Stimulated activated CD8-positive, alpha-beta memory T cell treated with anti-CD3 and anti-CD28 coated beads, Interleukin-4, amount 100 ng/mL, for 4 hours (primary cell): Measurements from ENCODE around the gene LAMA2.

Experiments used
- DNase-seq, 2 donors: peaks; one replicate each; pipeline ENCODE4 v3.0.0-alpha.2; 2020; ENCODE audit warnings: low read depth in 2 of 2, low spot score in 1 of 2

LAMA2 gene

GRCh38 chr6:129486327-129486726 lies 603.4 kb downstream of the LAMA2 start:
- DNase-seq = no peak

GRCh38 chr6:129488313-129488712 lies 605.4 kb downstream of the LAMA2 start:
- no peak for DNase-seq

GRCh38 chr6:129489215-129489765 lies 606.4 kb downstream of the LAMA2 start:
- DNase-seq = no peak

GRCh38 chr6:129490521-129491255 lies 607.8 kb downstream of the LAMA2 start:
- peak; percentile 36 to 61 for DNase-seq

GRCh38 chr6:129491436-129491835 lies 608.5 kb downstream of the LAMA2 start:
- no peak for DNase-seq

GRCh38 chr6:129492260-129492659 lies 609.3 kb downstream of the LAMA2 start:
- no peak for DNase-seq

GRCh38 chr6:129493354-129493902 lies 610.5 kb downstream of the LAMA2 start:
- no peak for DNase-seq

- no peak for DNase-seq
These were observed 611.2 kb downstream of the LAMA2 start for GRCh38 chr6:129494099-129494498.

- DNase-seq = no peak
These were observed 611.6 kb downstream of the LAMA2 start for GRCh38 chr6:129494586-129494985.

GRCh38 chr6:129495652-129496051 lies 612.7 kb downstream of the LAMA2 start:
- DNase-seq = no peak

- no peak for DNase-seq
These were observed 614.8 kb downstream of the LAMA2 start for GRCh38 chr6:129497481-129498441.

- DNase-seq = no peak
These were observed 615.6 kb downstream of the LAMA2 start for GRCh38 chr6:129498541-129498940.

GRCh38 chr6:129498950-129499842 lies 616.3 kb downstream of the LAMA2 start:
- DNase-seq = no peak

GRCh38 chr6:129499843-129500219 lies 616.9 kb downstream of the LAMA2 start:
- DNase-seq = no peak

GRCh38 chr6:129500958-129501739 lies 618.2 kb downstream of the LAMA2 start:
- no peak for DNase-seq

- DNase-seq = no peak
These were observed 619.1 kb downstream of the LAMA2 start for GRCh38 chr6:129501740-129502660.

- no peak for DNase-seq
These were observed 621.5 kb downstream of the LAMA2 start for GRCh38 chr6:129504456-129504855.

GRCh38 chr6:129507059-129507807 lies 624.3 kb downstream of the LAMA2 start:
- no peak for DNase-seq
